HG02759 (cell line): ENCODE data around the gene ACSS1.

Experiments used
- ATAC-seq: cut with Tn5 transposase; IDR thresholded peaks from one replicate; pipeline ENCODE4 v1.9.1; 2021; ENCODE audit warnings: mild to moderate bottlenecking, moderate library complexity; ENCODE audit not compliant: unreplicated experiment

The ACSS1 gene

GRCh38 chr20:24996449-24997377 is 61.2 kb downstream of the ACSS1 start:
- no peak for ATAC-seq

- no peak for ATAC-seq
Measured at GRCh38 chr20:24995741-24996448, 62.0 kb downstream of the ACSS1 start.

- ATAC-seq = peak; percentile 25
Measured at GRCh38 chr20:24994470-24995368, 63.2 kb downstream of the ACSS1 start.

- ATAC-seq = no peak
Measured at GRCh38 chr20:24994186-24994465, 63.8 kb downstream of the ACSS1 start.

GRCh38 chr20:24993337-24994185 is 64.4 kb downstream of the ACSS1 start:
- no peak for ATAC-seq

GRCh38 chr20:24992487-24993205 is 65.3 kb downstream of the ACSS1 start, which contains the start of gene APMAP:
TSS of gene APMAP (minus strand) at chr20:24992751. CDS start at chr20:24992688, 63 bp downstream.
- ATAC-seq = peak; percentile 96

- peak; percentile 27 for ATAC-seq
Measured at GRCh38 chr20:24991897-24992486, 65.9 kb downstream of the ACSS1 start.

- no peak for ATAC-seq
Measured at GRCh38 chr20:24990810-24991252, 67.1 kb downstream of the ACSS1 start.

GRCh38 chr20:24989162-24989561 is 68.8 kb downstream of the ACSS1 start:
- ATAC-seq = no peak

GRCh38 chr20:24987873-24988835 is 69.8 kb downstream of the ACSS1 start:
- no peak for ATAC-seq

GRCh38 chr20:24987244-24987643 is 70.7 kb downstream of the ACSS1 start:
- ATAC-seq = no peak

- no peak for ATAC-seq
Measured at GRCh38 chr20:24986436-24987015, 71.4 kb downstream of the ACSS1 start.

GRCh38 chr20:24985802-24986201 is 72.1 kb downstream of the ACSS1 start:
- ATAC-seq = no peak

GRCh38 chr20:24984961-24985640 is 72.8 kb downstream of the ACSS1 start:
- ATAC-seq = no peak

- ATAC-seq = no peak
Measured at GRCh38 chr20:24983896-24984295, 74.0 kb downstream of the ACSS1 start.

GRCh38 chr20:24981790-24982189 is 76.1 kb downstream of the ACSS1 start:
- ATAC-seq = no peak

- ATAC-seq = no peak
Measured at GRCh38 chr20:24981282-24981681, 76.7 kb downstream of the ACSS1 start.
